GM18505 (cell line): ENCODE data around the gene TMEM9.

Experiments used
- ATAC-seq: cut with Tn5 transposase; IDR thresholded peaks from one replicate; pipeline ENCODE4 v1.9.1; 2021; ENCODE audit not compliant: unreplicated experiment
- POLR2A ChIP-seq: IDR thresholded peaks from 4 replicates; pipeline ENCODE4 v1.6.1; 2011; ENCODE audit warnings: borderline replicate concordance; ENCODE audit not compliant: insufficient read depth, insufficient read length; ENCODE audit errors: extremely low read depth

The TMEM9 gene

GRCh38 chr1:201154389-201155165 is at the start of gene TMEM9:
Gene TMEM9 (minus strand): TSS chr1:201154474. CDS start chr1:201153923, 551 bp downstream.
- ATAC-seq: peak; percentile 98
- no peak for TF ChIP-seq POLR2A

GRCh38 chr1:201198598-201198997 is 44.3 kb upstream of the TMEM9 start:
- no peak for ATAC-seq
- no peak for TF ChIP-seq POLR2A

GRCh38 chr1:201194046-201194445 is 39.8 kb upstream of the TMEM9 start:
- ATAC-seq: no peak
- no peak for TF ChIP-seq POLR2A

DNA sequence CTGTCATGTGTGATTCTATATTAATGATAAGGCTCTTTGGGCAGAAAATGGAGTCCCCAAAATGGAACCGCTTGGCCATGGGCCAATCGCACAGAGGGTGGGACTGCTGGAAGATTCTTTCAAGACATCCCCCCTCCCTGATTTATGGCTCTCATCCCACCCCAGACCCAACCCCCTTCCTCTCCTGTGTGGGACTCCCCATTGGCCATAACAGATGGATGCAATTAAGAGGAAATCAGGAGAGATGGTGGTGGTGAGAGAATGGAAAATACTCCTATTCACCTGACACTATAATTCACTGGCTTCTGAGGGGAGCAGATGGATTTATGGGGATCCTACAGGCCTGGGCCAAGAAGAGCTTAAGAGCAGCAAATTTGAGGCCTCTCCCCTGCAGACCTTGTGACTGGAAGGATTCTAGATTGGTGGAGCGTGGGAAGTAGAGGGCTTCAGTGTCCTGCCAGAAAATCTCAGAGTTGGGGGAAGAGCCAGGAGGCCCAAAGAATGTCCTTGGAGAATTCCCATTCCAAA is 38.1 kb upstream of the TMEM9 start:
- no peak for TF ChIP-seq POLR2A
- no peak for ATAC-seq

- no peak for TF ChIP-seq POLR2A
These were observed 37.5 kb upstream of the TMEM9 start for GRCh38 chr1:201191653-201192260.

GRCh38 chr1:201190624-201191051 is 36.4 kb upstream of the TMEM9 start, which contains the start of gene IGFN1:
Gene IGFN1 (plus strand): TSS chr1:201190824. CDS start chr1:201193294, 2,470 bp downstream.
- no peak for ATAC-seq
- TF ChIP-seq POLR2A: no peak

More at GRCh38 chr1:201191653-201192260, 37.5 kb upstream of the TMEM9 start:
- ATAC-seq: no peak

DNA sequence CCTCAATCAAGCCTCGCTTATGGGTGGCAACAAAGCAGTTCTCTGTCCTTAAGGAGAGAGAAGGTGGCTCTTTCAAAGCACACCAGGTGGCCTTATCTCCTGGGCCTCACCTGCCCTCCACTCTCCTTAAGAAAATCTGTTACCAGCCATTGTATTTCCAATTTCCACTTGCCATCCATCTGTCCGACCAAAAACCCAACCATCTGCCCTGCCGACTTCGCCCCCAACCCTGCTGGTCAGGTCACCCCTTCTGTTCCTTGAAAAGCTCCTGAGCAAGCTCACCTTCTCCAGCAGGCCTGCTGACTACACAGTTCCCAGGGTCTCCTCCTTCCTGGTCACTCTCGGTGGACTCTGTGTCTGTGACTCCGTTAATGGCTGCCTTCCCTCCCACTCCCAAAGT is 35.7 kb upstream of the TMEM9 start:
- no peak for ATAC-seq
- no peak for TF ChIP-seq POLR2A

- TF ChIP-seq POLR2A: no peak
- ATAC-seq: no peak
These were observed 34.8 kb upstream of the TMEM9 start for GRCh38 chr1:201189085-201189484.

DNA sequence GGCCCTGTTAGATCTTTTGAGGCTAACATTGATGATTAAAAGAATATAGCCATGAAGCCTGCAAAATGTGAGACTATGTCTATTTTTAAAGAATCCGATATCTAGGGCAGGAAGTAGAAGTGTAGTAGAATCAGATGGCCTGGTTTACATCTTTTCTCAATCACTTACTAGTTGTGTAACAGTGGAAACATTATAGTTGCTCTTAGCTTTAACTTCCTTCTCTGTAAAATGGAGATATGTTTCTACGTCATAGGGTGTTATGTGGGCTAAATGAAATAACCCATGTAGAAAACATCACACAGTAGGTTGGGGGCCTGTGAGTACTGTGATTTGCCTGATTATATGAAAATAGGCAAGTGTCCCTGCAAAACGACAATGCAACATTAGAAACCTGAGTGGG is 31.9 kb upstream of the TMEM9 start:
- no peak for TF ChIP-seq POLR2A
- no peak for ATAC-seq

GRCh38 chr1:201185527-201186128 is 31.4 kb upstream of the TMEM9 start:
- no peak for ATAC-seq
- no peak for TF ChIP-seq POLR2A

DNA sequence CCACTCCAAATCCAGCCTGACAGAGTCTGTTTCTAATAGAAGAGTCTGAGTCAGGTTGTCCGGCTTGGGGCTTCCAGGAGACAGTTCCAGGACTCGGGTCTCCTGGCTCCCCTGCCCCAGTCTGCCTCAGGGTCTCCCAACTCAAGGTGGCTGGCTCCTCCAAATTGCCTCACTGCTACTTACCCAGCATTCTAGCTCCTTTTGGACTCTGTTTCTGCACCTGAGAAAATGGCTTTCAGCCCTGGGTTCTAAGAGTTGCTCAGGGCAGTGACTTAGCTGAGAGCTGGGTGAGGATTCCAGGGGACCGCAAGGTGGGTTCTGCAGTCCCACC is 30.8 kb upstream of the TMEM9 start:
- no peak for TF ChIP-seq POLR2A
- no peak for ATAC-seq

- no peak for TF ChIP-seq POLR2A
- no peak for ATAC-seq
These were observed 30.2 kb upstream of the TMEM9 start for GRCh38 chr1:201184307-201185122.

DNA sequence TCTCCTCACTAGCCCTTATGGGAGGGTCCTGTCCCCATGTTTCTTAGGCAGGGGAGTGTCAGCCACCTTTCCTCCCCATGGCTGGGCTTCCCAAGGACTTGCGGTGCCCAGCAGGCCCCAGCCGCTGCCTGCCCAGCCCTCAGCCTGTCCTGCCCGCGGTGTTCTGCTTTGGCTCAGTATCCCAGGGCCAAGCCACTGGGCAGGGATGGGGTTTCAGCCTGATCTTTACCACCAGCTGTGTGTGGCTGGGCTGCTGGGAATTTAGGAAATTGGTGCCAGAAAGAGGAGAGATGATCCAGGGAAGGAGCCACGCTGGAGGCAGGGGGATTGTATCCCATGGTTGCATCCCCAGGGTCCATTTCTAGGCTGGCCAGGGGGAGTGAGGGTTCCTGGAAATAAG is 29.5 kb upstream of the TMEM9 start:
- no peak for ATAC-seq

More for the DNA sequence above, 29.5 kb upstream of the TMEM9 start:
- TF ChIP-seq POLR2A: no peak
